Activated naive CD4-positive, alpha-beta T cell treated with anti-CD3 and anti-CD28 coated beads, Interleukin-2, amount 50 U/mL, for 72 hours (primary cell): ENCODE measurements around the gene TMEM132C. TPM values are rescaled to one million over a fixed set of nuclear protein-coding genes. Genes with fewer than 3 reads are reported as not detected.

Experiments used
- ATAC-seq, 2 donors: fragments of 150-1000 bp; cut with Tn5 transposase; 2 replicates each; pipeline ENCODE4 v1.10.0; 2021; ENCODE audit warnings: mild to moderate bottlenecking in 2 of 2, moderate library complexity in 2 of 2
- DNase-seq, 2 donors: peaks; one replicate each; pipeline ENCODE4 v3.0.0; 2021 to 2022; ENCODE audit warnings: low spot score in 2 of 2
- H3K27ac Mint-ChIP-seq, 2 donors: one replicate each; pipeline ENCODE4 v1.8.0; 2022; ENCODE audit warnings: mild to moderate bottlenecking in 2 of 2, mixed read lengths in 2 of 2
- H3K36me3 Mint-ChIP-seq, 2 donors: one replicate each; pipeline ENCODE4 v1.8.0; 2022; ENCODE audit warnings: mixed read lengths in 2 of 2
- H3K9me3 Mint-ChIP-seq, 2 donors: one replicate each; pipeline ENCODE4 v1.8.0; 2022; ENCODE audit warnings: mixed read lengths in 2 of 2
- total RNA-seq, 2 donors: library from RNA; stranded (reverse); gene quantifications; one replicate each; pipeline ENCODE4 v1.2.3, GENCODE V29; 2022

TMEM132C gene
- total RNA-seq, 2 donors from 2014 or later: not detected

DNA sequence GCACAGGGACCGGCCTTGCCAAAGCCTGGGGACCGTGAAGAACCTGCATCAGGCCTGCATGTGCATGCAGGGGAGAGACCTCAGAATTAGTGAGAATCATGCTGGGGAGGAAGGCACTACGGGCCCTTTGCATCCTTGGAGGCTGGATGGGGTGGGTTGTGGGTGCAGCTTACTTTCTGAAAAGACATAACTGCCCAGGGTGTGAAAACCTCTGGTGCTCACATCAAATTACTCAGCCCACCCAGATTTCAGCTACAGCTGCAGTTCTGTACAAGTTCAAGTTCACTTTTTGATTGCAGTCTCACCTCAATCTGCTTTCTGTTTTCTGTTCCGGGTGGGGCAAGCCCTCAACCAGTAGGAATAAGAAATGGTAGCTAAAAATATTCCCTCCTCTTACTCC, 426.1 kb downstream of the TMEM132C start:
- Mint-ChIP-seq H3K36me3 (peaks cover 0 to 4% of the 10 kb centered on the region in 2 donors), H3K9me3 (peaks cover 11 to 12% of the 10 kb centered on the region in 2 donors), H3K27ac (no peak overlapping the region)
- ATAC-seq (no peak), DNase-seq (no peak)

- DNase-seq (no peak), ATAC-seq (no peak)
- H3K27ac Mint-ChIP-seq: no peak overlapping the region
- H3K36me3 Mint-ChIP-seq: peaks cover 0 to 4% of the 10 kb centered on the region in 2 donors
- peaks cover 11 to 14% of the 10 kb centered on the region in 2 donors for H3K9me3 Mint-ChIP-seq
Observed at GRCh38 chr12:128693771-128694170, 426.8 kb downstream of the TMEM132C start.

DNA sequence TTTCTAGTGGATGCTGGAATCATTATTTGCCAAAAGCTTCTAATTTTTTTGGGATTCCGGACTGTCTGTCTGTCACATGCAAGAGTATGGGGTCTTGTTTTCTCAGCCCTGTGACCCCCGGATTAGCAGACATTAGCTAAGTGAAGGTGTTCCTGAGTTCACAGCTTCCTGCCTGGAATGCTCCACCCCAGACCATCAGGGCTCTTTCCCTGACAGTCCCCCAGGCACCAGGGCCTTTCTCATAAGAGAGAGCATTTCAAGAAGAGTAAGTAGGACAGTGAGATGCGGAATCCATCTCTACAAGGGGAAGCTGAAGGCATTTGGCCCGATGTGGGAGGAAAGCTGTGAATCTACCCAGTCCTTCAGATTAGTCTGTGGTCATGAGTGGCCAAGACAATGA, 427.5 kb downstream of the TMEM132C start:
- H3K36me3 Mint-ChIP-seq: peaks cover 0 to 4% of the 10 kb centered on the region in 2 donors
- H3K27ac Mint-ChIP-seq: no peak overlapping the region
- H3K9me3 Mint-ChIP-seq: peaks cover 11 to 16% of the 10 kb centered on the region in 2 donors
- ATAC-seq (no peak), DNase-seq (no peak)

DNA sequence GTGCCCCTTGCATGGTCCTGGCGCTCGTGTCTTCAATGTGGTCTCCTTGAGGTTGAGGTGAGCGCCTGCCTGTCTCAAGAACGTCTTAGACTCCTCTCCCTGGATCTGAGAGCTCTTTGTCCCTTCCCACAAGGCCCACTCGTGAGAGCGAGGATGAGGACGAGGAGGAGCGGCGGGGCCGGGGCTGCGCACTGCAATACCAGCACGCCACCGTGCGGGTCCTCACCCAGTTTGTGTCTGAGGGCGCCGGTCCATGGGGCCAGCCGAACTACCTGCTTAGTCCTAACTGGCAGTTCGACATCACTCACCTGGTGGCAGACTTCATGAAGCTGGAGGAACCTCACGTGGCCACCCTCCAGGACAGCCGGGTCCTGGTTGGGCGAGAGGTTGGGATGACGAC, 428.7 kb downstream of the TMEM132C start:
- no peak for DNase-seq
- H3K9me3 Mint-ChIP-seq: peaks cover 11 to 16% of the 10 kb centered on the region in 2 donors
- no peak for ATAC-seq
- peaks cover 0 to 4% of the 10 kb centered on the region in 2 donors for H3K36me3 Mint-ChIP-seq
- no peak overlapping the region for H3K27ac Mint-ChIP-seq

DNA sequence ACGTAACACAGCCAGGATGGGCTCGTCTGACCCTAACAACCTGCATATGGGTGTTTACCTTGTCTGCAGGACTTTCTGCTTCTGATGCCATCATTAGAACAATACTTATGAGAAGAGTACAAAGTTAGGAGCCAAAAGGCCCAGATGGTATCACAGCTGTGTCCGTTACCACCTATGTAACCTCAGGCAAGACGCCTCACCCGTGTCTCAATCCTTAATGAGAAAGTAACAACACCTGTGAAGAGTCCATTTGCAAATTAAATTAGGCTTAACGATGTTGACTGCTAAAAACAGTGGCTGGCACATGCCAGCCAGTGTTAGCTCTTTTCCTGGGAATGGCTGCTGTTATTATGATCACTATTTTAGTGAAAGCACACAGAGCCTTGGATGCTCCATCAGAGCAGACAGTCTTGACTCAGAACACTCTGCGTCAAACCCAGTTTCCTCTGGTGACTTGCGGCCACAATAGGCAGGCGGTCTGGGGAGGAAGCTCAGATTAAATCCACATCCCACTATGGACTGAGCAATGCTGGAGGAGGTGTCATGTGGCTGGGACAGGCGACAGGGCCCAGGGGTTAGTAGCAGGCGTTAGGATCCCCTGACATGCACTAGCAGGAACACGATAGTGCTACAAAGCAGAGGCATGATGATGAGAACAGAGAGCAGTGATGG, 431.5 kb downstream of the TMEM132C start:
- H3K36me3 Mint-ChIP-seq: peaks cover 0 to 4% of the 10 kb centered on the region in 2 donors
- no peak overlapping the region for H3K27ac Mint-ChIP-seq
- DNase-seq: no peak
- ATAC-seq: no peak
- H3K9me3 Mint-ChIP-seq: peaks cover 11 to 16% of the 10 kb centered on the region in 2 donors

DNA sequence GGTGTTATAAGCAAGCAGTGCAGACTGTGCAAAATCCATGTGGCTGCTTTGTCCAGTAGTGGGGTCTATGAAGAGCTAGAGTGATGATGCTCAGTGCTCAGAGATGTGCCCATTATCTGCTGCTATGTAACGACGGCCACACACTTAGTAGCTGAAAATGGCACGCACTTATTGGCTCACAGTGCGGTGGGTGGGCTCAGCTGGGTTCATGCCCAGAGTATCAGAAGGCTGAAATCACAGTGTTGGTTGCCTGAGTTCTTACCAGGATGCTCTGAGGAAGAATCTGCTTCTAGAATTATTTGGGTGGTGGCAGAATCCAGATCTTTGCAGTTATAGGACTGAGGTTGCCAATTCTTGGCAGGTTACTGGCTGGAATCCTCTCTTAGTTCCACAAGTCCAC, 432.1 kb downstream of the TMEM132C start:
- DNase-seq (no peak), ATAC-seq (no peak)
- Mint-ChIP-seq H3K36me3 (peaks cover 0 to 4% of the 10 kb centered on the region in 2 donors), H3K27ac (no peak overlapping the region), H3K9me3 (peaks cover 11 to 16% of the 10 kb centered on the region in 2 donors)

- ATAC-seq (no peak), DNase-seq (no peak)
- Mint-ChIP-seq H3K27ac (no peak overlapping the region), H3K9me3 (peaks cover 7 to 11% of the 10 kb centered on the region in 2 donors), H3K36me3 (peaks cover 0 to 9% of the 10 kb centered on the region in 2 donors)
Observed at GRCh38 chr12:128702371-128702770, 435.4 kb downstream of the TMEM132C start.

- no peaks in the 10 kb centered on the region for H3K9me3 Mint-ChIP-seq
- DNase-seq: no peak
- H3K36me3 Mint-ChIP-seq: peaks cover 0 to 4% of the 10 kb centered on the region in 2 donors
Observed at GRCh38 chr12:128705140-128705539, 438.2 kb downstream of the TMEM132C start.

DNA sequence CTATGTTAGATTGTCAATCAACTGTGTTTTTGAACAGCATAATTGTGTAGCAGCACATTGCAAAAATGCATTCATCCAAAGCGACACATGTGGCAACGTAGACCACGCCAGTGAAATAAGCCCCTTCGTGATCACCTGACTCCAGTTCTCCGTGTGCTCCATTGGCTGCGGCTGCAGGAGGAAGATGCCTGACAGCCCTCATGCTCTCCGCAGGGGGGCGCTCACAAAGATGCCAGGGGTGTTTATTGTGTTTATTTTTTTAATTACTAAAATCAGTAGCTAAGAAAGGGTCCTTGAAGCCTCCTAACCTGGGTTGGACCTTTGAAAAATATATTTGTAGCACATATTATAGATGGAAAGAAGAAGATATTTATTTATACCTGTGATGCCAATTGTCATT, 440.5 kb downstream of the TMEM132C start:
- H3K27ac Mint-ChIP-seq: no peak overlapping the region
- DNase-seq (no peak), ATAC-seq (no peak)
- H3K36me3 Mint-ChIP-seq: peaks cover 0 to 4% of the 10 kb centered on the region in 2 donors
- no peaks in the 10 kb centered on the region for H3K9me3 Mint-ChIP-seq

More at GRCh38 chr12:128705140-128705539, 438.2 kb downstream of the TMEM132C start:
- peak overlapping the region in 1 of 2 donors; percentile 25 for H3K27ac Mint-ChIP-seq
- no peak for ATAC-seq

DNA sequence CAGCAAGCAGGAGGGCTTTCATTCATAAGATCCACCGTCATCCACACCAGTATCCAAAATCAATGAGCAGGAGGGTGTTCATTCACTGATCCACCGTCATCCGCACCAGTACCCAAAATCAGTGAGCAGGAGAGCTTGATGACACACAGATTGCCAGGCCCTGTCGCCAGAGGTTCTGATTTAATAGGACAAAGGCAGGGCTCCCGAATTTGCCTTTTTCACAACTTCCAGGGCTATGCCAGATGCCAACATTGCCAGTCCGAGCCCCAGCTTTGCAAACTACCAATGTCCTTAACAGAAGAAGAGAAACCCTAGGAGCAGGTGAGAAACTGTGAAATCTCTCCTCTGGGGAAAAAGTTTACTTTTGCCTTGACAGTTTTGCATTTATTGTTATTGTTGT, 441.8 kb downstream of the TMEM132C start:
- Mint-ChIP-seq H3K27ac (no peak overlapping the region), H3K36me3 (peaks cover 0 to 8% of the 10 kb centered on the region in 2 donors), H3K9me3 (peaks cover 0 to 3% of the 10 kb centered on the region in 2 donors)
- DNase-seq (no peak), ATAC-seq (no peak)

- no peak overlapping the region for H3K27ac Mint-ChIP-seq
- peaks cover 0 to 10% of the 10 kb centered on the region in 2 donors for H3K36me3 Mint-ChIP-seq
- peaks cover 0 to 4% of the 10 kb centered on the region in 2 donors for H3K9me3 Mint-ChIP-seq
- DNase-seq (no peak), ATAC-seq (no peak)
Observed at GRCh38 chr12:128709660-128710059, 442.7 kb downstream of the TMEM132C start.

DNA sequence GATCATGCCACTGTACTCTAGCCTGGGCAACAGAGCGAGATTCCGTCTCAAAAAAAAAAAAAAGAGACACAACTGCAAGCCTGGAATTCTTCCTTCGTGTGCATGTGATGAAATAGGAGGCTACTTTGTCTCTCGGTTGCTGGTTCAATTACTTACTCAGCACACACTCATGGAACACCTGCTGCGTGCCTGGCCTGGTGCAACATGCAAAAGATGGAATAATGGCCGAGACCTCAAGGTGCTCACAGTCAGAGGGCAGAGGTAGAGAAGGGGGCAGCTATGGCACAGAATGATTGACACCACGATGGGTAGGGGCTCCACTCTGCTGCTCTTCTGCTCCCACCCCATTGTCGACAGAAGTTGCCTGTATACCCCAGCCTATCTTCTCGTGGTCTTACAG, 444.5 kb downstream of the TMEM132C start:
- H3K27ac Mint-ChIP-seq: no peak overlapping the region
- peaks cover 0 to 5% of the 10 kb centered on the region in 2 donors for H3K36me3 Mint-ChIP-seq
- ATAC-seq: no peak
- peaks cover 3 to 7% of the 10 kb centered on the region in 2 donors for H3K9me3 Mint-ChIP-seq
- no peak for DNase-seq

GRCh38 chr12:128712622-128713021, 445.7 kb downstream of the TMEM132C start:
- peaks cover 12 to 15% of the 10 kb centered on the region in 2 donors for H3K9me3 Mint-ChIP-seq
- no peak for ATAC-seq
- peaks cover 0 to 5% of the 10 kb centered on the region in 2 donors for H3K36me3 Mint-ChIP-seq
- H3K27ac Mint-ChIP-seq: no peak overlapping the region
- DNase-seq: no peak

- ATAC-seq: no peak
- H3K27ac Mint-ChIP-seq: no peak overlapping the region
- DNase-seq: no peak
- H3K9me3 Mint-ChIP-seq: peaks cover 21 to 25% of the 10 kb centered on the region in 2 donors
- H3K36me3 Mint-ChIP-seq: peaks cover 0 to 11% of the 10 kb centered on the region in 2 donors
Observed at GRCh38 chr12:128715485-128715884, 448.5 kb downstream of the TMEM132C start.

DNA sequence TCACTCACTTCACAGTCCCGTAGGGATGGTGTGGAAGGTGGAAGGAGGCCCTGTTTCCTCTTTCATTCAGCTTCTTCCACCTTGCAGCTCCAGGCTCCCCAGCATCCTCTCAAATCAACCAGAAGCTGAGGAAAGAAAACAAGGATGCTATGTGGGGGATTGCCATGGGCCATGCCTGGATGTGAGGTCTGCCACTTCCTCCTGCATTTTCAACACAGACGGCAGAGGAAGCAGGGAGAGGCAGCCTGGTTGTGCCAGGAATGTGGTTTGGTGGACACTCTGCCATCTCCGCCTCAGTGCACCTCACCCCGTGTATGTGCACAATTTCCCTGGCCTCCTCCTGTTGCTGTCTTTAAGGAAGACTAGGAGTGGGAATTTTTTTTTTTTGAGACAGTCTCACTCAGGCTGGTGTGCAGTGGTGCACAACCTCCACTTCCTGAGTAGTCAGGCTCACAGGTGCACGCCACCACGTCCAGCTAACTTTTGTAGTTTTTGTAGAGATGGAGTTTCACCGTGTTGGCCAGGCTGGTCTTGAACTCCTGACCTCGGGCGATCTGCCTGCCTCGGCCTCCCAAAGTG, 457.6 kb downstream of the TMEM132C start:
- H3K9me3 Mint-ChIP-seq: no peaks in the 10 kb centered on the region
- ATAC-seq: no peak

DNA sequence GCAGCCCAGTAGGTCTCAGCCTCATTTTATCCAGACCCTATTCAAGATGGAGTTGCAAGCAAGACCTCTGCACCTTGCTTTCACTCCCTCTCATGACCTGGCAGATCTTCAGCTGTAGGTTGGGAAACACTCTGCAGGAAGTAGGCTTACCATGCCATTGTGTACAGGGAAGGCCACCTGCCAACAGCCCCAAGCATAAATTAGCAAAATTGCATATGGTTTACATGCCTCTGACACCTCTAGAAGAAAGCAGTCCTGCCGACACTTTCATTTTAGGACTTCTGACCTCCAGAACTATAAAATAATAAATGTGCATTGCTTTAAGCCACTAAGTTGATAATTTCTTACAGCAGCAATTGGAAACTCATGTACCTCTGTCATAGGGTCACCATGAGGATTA, 459.9 kb downstream of the TMEM132C start:
- ATAC-seq: no peak
- Mint-ChIP-seq H3K27ac (no peak overlapping the region), H3K36me3 (no peaks in the 10 kb centered on the region), H3K9me3 (no peaks in the 10 kb centered on the region)
- DNase-seq: no peak

More for the DNA sequence above, 457.6 kb downstream of the TMEM132C start:
- DNase-seq: no peak
- no peak overlapping the region for H3K27ac Mint-ChIP-seq
- peaks cover 0 to 6% of the 10 kb centered on the region in 2 donors for H3K36me3 Mint-ChIP-seq

DNA sequence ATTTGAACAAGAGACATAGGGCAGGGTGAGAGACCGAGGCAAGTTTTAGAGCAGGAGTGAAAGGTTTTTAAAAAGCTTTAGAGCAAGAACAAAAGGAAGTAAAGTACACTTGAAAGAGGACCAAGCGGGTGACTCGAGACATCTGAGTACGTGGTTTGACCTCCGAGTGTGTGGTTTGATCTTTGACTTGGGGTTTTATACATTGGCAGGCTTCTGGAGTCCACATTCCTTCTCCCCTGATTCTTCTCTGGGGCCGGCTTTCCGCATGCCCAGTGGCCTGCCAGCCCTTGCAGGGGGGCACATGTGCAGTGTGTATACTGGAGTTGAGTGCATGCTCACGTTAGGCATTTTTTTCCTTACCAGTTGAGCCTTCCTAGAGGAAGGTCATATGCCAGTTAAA, 460.5 kb downstream of the TMEM132C start:
- Mint-ChIP-seq H3K36me3 (no peaks in the 10 kb centered on the region), H3K9me3 (no peaks in the 10 kb centered on the region), H3K27ac (no peak overlapping the region)
- no peak for ATAC-seq
- DNase-seq: no peak

GRCh38 chr12:128727999-128728398, 461.0 kb downstream of the TMEM132C start:
- ATAC-seq (no peak), DNase-seq (no peak)
- no peak overlapping the region for H3K27ac Mint-ChIP-seq
- no peaks in the 10 kb centered on the region for H3K36me3 Mint-ChIP-seq
- H3K9me3 Mint-ChIP-seq: no peaks in the 10 kb centered on the region
